ENCODE data around the gene KTN1.

KTN1 gene

GRCh38 chr14:55571125-55571889 is 8.7 kb upstream of the KTN1 start:
- DNase-seq (ENCODE audit: low read depth in 2 of 2, low spot score in 1 of 2) = no peak

- no peak for DNase-seq (ENCODE audit: low read depth in 2 of 2, low spot score in 1 of 2)
These were observed 7.4 kb upstream of the KTN1 start for GRCh38 chr14:55572578-55572977.

- no peak for DNase-seq (ENCODE audit: low read depth in 2 of 2, low spot score in 1 of 2)
These were observed 5.0 kb upstream of the KTN1 start for GRCh38 chr14:55574988-55575387.

GRCh38 chr14:55577229-55577628 is 2.8 kb upstream of the KTN1 start:
- DNase-seq (ENCODE audit: low read depth in 2 of 2, low spot score in 1 of 2) = no peak

GRCh38 chr14:55578511-55578910 is 1.5 kb upstream of the KTN1 start:
- DNase-seq (ENCODE audit: low read depth in 2 of 2, low spot score in 1 of 2) = no peak

GRCh38 chr14:55580470-55581341 is 699 bp downstream of the KTN1 start:
- DNase-seq (ENCODE audit: low read depth in 2 of 2, low spot score in 1 of 2) = peak; percentile 21 to 27

GRCh38 chr14:55581342-55581771 is 1.4 kb downstream of the KTN1 start:
- no peak for DNase-seq (ENCODE audit: low read depth in 2 of 2, low spot score in 1 of 2)

- no peak for DNase-seq (ENCODE audit: low read depth in 2 of 2, low spot score in 1 of 2)
These were observed 2.7 kb downstream of the KTN1 start for GRCh38 chr14:55582746-55583145.

GRCh38 chr14:55583942-55584468 is 4.0 kb downstream of the KTN1 start:
- no peak for DNase-seq (ENCODE audit: low read depth in 2 of 2, low spot score in 1 of 2)

GRCh38 chr14:55585854-55586253 is 5.8 kb downstream of the KTN1 start:
- no peak for DNase-seq (ENCODE audit: low read depth in 2 of 2, low spot score in 1 of 2)

- DNase-seq (ENCODE audit: low read depth in 2 of 2, low spot score in 1 of 2) = no peak
These were observed 6.4 kb downstream of the KTN1 start for GRCh38 chr14:55586411-55586810.

GRCh38 chr14:55587847-55588246 is 7.8 kb downstream of the KTN1 start:
- DNase-seq (ENCODE audit: low read depth in 2 of 2, low spot score in 1 of 2) = no peak

- DNase-seq (ENCODE audit: low read depth in 2 of 2, low spot score in 1 of 2) = no peak
These were observed 8.3 kb downstream of the KTN1 start for GRCh38 chr14:55588259-55588699.

GRCh38 chr14:55589171-55589570 is 9.2 kb downstream of the KTN1 start:
- no peak for DNase-seq (ENCODE audit: low read depth in 2 of 2, low spot score in 1 of 2)

- no peak for DNase-seq (ENCODE audit: low read depth in 2 of 2, low spot score in 1 of 2)
These were observed 12.4 kb downstream of the KTN1 start for GRCh38 chr14:55592436-55592835.

- DNase-seq (ENCODE audit: low read depth in 2 of 2, low spot score in 1 of 2) = no peak
These were observed 13.7 kb downstream of the KTN1 start for GRCh38 chr14:55593698-55594097.

GRCh38 chr14:55599250-55599879 is 19.4 kb downstream of the KTN1 start:
- DNase-seq (ENCODE audit: low read depth in 2 of 2, low spot score in 1 of 2) = no peak

- no peak for DNase-seq (ENCODE audit: low read depth in 2 of 2, low spot score in 1 of 2)
These were observed 21.0 kb downstream of the KTN1 start for GRCh38 chr14:55600784-55601561.

GRCh38 chr14:55603401-55603953 is 23.5 kb downstream of the KTN1 start:
- DNase-seq (ENCODE audit: low read depth in 2 of 2, low spot score in 1 of 2) = no peak

- DNase-seq (ENCODE audit: low read depth in 2 of 2, low spot score in 1 of 2) = no peak
These were observed 24.5 kb downstream of the KTN1 start for GRCh38 chr14:55604488-55604887.
